T1000 (cell line): ENCODE measurements around the gene EZR.

ENCODE experiments used
- DNase-seq: peaks from one replicate; lab custom pipeline; 2025; ENCODE audit warnings: mixed read lengths; lab: John Stamatoyannopoulos, UW

The EZR gene

GRCh38 chr6:158817728-158818580 is 1.2 kb downstream of the EZR start:
- peak; percentile 24 for DNase-seq

- DNase-seq: no peak
These were observed 2.1 kb downstream of the EZR start for GRCh38 chr6:158816803-158817727.

- DNase-seq: no peak
These were observed 2.8 kb downstream of the EZR start for GRCh38 chr6:158816329-158816728.

- no peak for DNase-seq
These were observed 3.3 kb downstream of the EZR start for GRCh38 chr6:158815907-158816306.

- DNase-seq: no peak
These were observed 3.8 kb downstream of the EZR start for GRCh38 chr6:158815379-158815724.

GRCh38 chr6:158813032-158813431 is 6.1 kb downstream of the EZR start:
- no peak for DNase-seq

GRCh38 chr6:158812611-158813010 is 6.6 kb downstream of the EZR start:
- DNase-seq: no peak

GRCh38 chr6:158810155-158811095 is 8.7 kb downstream of the EZR start:
- DNase-seq: no peak

- DNase-seq: no peak
These were observed 10.1 kb downstream of the EZR start for GRCh38 chr6:158808941-158809678.

GRCh38 chr6:158808442-158808833 is 10.7 kb downstream of the EZR start:
- no peak for DNase-seq

GRCh38 chr6:158807515-158808441 is 11.4 kb downstream of the EZR start:
- no peak for DNase-seq

GRCh38 chr6:158805698-158806377 is 13.3 kb downstream of the EZR start:
- DNase-seq: no peak

- no peak for DNase-seq
These were observed 15.0 kb downstream of the EZR start for GRCh38 chr6:158804207-158804606.

GRCh38 chr6:158803733-158804143 is 15.4 kb downstream of the EZR start:
- DNase-seq: no peak

GRCh38 chr6:158801655-158802294 is 17.4 kb downstream of the EZR start:
- no peak for DNase-seq

- DNase-seq: peak; percentile 67
These were observed 19.9 kb downstream of the EZR start for GRCh38 chr6:158799051-158799792.

GRCh38 chr6:158798311-158798710 is 20.9 kb downstream of the EZR start:
- DNase-seq: no peak
